ENCODE measurements around the gene POLR1A.

The POLR1A gene

DNA sequence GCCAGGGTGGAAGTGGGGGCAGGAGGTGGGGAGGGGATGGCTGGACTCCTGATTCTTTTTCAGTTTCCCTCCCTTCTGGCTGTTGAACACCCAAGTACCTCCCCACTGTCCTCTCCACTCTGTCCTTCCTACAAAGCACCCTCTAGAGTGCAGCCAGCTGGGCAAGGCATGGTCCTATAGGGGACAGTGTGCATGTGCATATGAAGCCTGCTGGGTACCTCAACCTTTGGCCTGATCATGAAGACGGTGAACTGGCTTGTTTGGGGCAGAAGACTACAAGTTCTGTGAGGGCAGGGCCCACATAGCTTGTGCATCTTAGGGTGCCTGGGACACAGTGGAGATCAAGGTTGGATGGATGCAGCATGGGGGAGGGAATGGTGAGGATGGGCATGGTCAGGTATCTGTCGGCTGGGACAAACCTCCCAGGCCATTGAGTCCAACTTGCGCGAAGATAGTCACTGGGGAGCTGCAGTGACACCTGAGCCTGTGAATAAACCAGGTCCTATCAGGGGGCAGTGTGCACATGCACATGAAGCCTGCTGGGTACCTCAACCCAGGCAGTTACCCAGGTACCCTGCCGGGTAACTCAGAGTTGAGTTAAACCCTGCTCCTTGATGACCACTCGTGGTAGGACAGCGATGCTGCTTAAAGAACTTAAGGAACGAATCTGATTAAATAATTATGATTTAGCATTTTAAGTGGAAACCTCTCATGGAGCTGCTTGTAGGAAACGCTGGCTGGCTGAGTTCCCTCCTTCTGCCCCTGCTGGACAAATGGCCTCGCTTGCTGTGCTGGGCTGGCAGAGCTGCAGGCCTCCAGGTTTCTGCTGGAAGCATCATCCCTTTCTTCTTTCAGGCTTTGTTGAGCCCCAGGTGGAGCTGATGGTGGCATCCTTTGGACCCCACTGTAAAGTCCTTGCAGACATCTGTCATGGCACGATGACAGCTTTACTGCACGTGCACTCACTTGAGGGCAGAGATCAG lies 84.0 kb downstream of the POLR1A start:
- no peak for DNase-seq (ENCODE audit: low spot score)

DNA sequence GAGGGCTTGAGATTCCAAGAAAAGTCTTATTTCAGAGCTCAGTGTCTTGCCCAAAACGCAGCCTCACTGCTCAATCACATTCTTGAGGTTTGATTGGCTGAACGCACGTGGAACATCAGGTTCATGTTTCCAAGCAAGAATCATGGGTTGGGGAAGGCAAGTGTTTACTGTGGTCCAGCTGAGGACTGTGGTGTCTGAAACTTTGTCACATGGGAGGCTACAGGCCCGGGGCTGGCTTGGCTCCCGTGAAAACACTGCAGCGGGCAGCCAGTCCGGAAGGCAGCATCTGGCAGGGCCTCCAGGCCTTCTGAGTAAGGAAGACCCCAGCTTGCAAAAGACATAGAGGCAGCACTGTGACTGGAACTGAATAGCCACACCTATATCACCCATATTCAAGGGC lies 84.7 kb downstream of the POLR1A start:
- no peak for DNase-seq (ENCODE audit: low spot score)

DNA sequence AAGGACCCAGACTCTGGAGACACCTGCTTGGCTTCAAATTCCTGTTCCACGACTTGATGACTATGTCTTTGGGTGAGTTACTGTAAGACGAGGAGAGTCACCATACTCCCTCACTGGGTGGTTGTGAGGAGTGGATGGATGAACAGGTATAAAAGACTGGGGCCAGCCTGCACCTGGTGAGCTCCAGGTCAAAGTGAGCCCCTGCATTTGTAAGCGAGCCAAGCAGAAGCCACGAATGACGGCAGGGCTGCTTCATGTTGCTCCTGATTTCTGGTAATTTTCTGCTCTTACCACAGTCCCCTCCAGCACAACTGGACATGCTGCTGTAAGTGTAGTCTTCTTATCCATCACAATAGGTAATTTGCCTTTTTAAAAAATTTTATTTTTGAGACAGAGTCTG lies 86.6 kb downstream of the POLR1A start:
- no peak for DNase-seq (ENCODE audit: low spot score)

DNA sequence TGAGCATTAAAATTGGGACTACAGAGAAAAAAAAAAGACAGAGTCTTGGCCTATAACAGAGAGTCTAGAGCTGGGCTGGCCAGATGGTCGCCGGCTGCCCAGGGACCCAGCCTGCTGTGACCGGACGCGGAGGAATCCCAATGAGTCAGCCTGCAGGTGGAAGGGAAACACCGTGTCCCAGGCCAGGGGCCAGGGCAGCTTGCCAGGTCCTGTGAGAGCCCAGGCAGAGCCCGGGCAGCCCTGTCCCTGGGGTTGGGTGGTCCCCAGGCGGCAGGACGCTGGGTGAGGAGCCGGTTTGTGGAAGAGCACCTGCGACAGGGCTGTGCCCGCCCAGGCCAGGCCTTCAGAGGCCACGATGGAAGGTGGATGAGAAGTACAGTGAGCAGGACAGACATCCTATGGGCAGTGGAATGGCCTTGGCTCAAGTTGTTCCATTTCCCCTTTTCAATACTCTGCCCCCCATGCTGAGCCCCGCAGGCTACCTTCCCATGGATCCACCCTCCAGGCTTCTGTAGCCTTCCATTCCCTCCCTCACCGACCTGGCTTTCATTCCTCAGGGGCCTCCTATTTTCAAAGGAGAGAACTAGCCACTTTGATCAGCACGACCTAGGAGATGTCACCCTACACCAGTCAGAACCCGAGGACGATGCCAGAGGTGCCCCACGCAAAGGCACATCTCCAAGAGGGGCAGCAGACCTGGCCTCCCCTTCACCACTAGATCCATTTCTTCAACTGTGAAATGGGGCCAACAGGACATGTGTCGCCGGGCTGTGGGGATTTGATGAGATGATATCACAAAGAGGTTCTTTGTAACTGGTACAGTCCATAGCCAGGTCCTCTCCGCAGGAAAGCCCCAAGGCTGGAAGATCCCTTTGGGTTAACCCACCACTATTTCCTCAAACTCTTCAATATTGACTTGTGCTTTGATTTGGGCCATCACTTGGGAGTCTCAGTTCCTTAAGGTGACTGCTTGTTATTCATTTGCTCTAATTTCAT lies 87.5 kb downstream of the POLR1A start:
- no peak for DNase-seq (ENCODE audit: low spot score)

DNA sequence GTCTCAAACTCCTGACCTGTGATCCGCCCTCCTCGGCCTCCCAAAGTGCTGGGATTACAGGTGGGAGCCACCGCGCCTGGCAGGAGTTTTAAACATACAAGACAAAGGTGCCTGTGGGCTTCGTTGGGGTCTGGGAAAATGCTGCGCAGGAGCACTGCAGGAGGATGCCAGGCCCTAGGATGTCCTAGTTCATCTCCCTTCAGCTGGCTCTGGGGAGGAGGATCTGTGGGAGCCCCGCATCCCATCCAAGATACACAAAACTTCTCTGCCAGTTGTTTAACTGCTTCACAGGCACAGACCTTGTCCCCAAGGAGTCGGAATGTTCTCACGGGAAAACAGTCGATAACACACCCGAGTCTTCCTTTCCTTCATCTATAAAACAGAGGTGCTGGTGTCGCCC lies 89.1 kb downstream of the POLR1A start:
- no peak for DNase-seq (ENCODE audit: low spot score)

DNA sequence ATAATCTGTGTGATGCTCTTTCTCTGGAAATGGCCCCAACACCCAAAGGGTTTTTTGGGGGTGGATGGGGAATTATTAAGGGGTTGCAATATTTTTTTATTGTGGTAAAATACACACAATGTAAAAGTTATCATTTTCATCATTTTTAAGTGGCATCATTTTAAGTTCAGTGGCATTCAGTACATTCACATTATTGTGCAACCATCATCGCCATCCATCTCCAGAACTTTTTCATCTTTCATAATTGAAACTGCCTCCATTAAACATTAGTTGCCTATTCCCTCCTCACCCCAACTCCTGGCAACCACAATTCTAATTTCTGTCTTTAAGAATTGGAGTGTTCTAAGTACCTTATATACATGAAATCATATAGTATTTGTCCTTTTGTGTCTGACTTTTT lies 90.0 kb downstream of the POLR1A start:
- DNase-seq (ENCODE audit: low spot score), result no peak

DNA sequence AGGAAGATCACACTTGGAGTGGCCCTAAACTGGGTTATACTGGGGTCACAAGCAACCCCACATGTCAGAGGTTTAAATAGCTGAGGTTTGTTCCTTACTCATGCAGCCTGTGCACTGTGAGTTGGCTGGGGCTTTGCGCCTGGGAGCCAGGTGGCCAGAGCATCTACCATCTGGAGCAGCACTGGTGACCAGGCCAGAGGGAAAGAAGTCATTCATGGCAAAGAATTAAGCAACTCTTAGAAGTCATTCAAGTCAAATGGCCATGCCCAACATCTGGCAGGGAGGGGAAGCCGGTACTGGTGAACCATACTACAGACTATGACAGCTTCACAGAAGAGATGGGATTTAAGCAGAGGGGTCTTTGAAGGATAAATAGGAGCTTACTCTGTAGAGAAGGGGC lies 90.7 kb downstream of the POLR1A start:
- no peak for DNase-seq (ENCODE audit: low spot score)

DNA sequence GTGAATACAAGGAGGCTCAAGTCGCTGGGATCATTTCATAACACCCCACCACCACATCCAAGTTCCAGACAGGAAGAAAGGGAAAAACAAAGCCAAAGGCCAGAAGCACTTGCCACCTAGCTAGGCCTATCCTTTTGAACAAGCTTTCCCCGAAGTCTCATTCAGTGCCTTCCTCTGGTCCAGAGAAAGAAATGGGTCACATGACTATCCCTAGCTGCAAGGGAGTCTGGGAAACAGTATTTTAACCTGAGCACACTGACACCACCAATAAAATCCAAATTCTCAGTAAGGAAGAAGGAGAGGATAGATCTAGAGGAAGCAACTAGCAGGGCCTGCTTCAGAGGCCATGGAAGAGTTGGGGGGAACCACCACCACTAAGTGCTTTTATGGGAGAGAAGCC lies 91.2 kb downstream of the POLR1A start:
- DNase-seq (ENCODE audit: low spot score), result no peak

DNA sequence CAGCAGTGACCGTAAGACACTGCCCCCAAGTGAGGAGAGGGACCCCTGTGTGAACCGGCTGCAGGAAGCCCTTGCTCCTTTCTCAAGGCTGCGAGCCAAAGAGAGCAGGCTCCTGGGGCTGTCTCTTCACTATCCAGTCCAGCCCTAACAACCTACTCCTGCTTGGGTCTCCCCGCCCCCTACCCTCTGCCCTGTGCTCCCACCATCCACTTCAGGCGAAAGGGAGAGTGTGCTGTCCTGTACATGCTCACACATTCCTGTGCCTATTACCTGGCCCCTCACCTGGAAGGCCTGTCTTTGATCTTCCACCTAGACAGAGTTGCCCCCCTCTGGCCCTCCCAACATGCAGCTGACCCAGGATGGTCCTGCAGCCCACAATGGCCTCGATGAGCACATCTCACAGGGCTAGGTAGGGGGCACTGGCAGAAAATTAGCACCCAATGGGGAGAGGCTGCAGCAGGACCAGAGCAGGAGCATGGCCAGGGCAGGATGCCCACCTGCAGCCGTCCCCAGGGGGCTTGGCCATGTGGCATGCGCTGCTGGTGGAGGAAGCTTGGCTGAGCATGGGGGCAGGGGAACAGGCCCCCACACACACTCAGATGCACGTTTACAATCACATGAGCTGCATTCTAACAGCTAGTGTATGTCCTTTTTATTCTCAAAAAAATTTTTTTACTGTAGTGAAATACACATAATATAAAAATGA lies 93.5 kb downstream of the POLR1A start:
- no peak for DNase-seq (ENCODE audit: low spot score)

DNA sequence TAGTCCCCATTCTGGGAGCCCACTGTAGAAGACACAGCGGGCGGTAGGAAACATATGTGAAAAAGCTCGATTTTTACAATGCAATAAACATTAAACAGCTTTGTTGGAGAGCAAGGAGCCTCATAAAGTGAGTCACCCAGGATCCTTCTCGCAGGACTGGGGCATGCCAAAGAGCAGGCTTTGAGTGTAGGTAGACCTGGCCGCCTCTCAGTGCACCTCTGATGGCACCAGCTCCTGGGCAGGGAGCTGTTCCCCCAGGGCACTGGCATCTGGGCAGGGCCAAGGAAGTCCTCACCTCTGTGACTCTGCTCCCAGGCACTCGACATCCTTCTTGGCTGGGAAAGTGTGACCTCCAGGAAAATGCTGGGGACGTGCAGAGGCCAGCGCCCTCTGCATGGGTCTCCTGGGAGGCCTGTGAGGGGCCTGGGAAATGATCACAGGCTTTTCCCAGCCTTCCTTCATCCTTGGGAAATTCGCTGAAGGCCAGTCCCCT lies 94.2 kb downstream of the POLR1A start:
- no peak for DNase-seq (ENCODE audit: low spot score)

DNA sequence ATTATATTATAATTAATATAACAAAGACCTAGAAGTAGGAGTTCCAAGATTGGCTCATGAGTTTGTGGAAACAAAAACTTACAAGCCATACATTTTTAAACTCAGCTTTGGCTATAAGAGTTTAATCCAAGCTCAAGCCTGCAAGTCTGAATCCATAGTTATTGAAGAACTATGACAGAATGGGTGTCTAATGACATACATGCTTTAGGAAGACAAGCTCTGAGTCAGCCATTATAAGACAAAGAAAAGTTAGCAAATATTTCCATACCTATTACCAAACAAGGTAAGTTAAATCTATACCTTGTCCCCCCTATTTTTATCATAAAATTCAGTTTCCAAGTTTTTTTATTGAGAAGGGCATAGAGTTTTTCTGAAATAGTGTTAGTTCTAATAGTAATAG lies 95.6 kb downstream of the POLR1A start:
- DNase-seq (ENCODE audit: low spot score), result no peak

DNA sequence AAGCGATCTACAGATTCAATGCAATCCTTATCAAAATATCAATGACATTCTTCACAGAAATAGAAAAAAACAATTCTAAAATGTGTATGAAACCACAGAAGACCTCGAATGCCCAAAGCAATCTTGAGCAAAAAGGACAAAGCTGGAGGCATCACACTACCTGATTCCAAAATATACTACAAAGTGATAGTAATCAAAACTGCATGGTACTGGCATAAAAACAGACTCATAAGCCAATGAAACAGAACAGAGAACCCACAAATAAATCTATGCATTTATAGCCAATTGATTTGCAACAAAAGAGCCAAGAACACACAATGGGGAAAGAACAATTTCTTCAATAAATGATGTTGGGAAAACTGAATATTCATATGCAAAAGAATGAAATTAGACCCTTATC lies 99.2 kb downstream of the POLR1A start:
- no peak for DNase-seq (ENCODE audit: low spot score)

DNA sequence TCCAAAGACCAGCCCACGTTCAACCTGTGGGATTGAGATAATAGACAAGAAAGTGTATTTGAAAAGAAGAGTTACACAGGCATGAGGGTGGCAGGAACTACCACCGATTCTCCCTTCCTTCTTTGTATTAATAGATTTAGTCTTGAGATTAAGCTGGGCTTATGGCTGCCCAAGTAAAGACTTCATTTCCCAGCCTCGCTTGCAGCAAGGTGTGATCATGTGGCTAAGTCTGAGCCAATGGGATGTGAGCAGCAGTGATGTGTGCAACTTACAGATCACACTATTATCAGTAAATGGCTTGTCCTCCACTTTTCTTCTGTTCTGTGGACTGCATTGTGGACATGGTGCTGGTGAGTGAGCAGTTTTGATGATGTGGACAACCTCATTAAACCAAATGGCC lies 101.7 kb downstream of the POLR1A start:
- no peak for DNase-seq (ENCODE audit: low spot score)

DNA sequence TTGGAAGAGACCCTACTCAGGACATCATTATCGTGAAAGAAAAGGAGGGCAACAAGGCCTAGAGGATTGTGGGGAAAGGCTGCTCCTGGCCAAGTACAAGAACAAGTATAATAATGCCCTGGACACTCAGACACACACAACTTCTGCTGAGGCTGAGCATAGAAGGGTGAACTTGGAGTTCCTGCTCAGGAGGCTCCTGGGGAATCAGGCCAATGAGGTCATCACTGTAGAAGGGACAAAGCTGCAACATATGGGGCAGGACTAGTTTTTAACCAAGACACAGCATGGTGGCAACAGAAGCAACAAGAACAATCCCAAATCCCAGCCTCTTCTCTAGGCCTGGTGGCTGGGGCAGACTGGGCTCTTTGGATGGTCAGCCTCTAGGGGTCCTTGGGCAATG lies 102.6 kb downstream of the POLR1A start:
- no peak for DNase-seq (ENCODE audit: low spot score)

DNA sequence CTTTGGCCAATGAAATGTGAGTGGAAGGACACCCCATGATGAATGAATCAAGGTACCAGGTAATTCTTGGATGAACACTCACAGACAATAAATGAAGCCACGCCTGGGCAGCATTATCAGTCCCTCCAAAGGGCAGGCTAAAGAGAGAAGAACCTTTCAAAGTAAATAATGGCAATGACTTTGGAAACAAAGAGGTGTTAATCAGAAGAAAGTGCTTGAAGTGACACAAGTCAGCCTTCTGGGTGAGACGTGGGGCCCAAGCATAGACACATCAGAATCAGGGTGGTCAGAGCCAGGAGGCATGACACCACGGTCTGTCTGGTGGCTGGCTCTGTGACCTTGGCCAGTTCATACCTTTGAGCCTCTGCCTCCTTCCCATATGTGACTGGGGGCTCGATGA lies 103.3 kb downstream of the POLR1A start:
- no peak for DNase-seq (ENCODE audit: low spot score)

DNA sequence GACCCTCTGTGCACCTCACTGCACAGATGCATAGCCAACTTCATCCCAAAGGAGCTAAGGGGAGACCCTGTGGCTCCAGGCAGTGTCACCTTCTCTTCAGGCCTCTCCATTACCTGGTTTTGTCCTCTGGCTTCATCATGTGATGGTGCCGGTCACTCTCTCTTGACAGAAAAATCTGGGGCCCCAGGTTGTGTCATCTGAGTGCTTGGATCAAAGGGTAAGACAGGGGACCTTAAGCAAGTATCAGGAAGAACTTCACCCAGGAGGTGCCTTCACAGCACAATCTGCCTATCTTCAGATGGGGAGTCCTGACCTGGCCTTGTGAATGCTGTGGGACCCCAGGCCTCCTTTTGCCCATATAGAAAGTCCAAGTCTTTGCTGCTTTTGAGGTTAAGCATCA lies 104.4 kb downstream of the POLR1A start:
- DNase-seq (ENCODE audit: low spot score), result no peak

DNA sequence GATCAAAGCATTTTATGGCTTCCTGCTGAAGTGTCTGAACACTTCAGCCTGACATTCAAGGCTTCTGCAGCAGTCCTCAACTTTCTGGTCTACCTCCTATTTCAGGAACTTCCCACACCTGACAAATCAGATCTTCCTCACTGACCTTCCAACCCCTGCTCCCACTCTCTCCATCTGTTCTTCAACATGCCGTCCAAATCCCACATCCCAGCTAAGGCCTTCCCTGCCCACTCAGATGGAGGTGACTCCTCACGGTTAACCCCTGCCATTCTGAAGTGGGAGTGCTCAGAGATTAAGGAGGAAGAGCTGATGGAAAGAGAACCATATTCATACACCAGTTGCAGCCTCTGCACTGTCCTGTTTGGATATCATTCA lies 104.8 kb downstream of the POLR1A start:
- DNase-seq (ENCODE audit: low spot score), result no peak

DNA sequence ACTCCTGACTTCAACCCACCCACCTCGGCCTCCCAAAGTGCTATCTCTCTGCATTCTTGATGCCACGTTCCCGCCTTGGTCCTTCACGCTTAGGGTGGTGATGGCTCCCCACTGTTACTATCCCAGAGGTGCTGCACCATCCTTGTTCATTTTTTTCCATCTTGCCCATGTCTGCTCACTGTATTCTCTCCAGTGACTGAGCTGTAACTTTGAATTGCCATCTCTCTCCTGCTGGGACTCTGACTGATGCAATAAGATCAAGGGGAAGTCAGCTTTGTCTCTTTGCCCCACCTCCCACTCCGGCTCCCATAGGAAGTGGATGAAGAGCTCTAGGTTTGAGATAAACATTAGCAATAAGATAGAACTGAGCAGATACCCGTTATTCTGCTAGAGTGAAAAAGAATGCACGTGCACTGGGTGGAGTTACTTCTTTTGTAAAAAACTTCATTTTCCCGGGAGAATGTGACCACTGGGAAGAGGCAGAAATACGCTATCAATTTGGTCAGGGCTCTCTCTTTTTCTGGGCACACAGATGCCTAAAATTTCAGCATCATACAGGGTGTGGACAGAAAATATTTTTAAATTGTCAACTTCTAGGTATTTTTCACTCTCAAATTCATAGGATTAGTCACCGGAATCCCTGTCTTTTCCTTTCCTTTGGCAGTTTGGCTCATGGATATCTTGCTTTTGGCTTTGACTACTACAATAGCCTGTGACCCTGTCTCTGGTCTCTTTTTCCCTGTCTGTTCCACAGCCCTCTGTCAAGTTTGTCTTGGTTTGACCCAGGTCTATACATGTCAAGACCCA lies 105.4 kb downstream of the POLR1A start:
- DNase-seq (ENCODE audit: low spot score), result no peak

DNA sequence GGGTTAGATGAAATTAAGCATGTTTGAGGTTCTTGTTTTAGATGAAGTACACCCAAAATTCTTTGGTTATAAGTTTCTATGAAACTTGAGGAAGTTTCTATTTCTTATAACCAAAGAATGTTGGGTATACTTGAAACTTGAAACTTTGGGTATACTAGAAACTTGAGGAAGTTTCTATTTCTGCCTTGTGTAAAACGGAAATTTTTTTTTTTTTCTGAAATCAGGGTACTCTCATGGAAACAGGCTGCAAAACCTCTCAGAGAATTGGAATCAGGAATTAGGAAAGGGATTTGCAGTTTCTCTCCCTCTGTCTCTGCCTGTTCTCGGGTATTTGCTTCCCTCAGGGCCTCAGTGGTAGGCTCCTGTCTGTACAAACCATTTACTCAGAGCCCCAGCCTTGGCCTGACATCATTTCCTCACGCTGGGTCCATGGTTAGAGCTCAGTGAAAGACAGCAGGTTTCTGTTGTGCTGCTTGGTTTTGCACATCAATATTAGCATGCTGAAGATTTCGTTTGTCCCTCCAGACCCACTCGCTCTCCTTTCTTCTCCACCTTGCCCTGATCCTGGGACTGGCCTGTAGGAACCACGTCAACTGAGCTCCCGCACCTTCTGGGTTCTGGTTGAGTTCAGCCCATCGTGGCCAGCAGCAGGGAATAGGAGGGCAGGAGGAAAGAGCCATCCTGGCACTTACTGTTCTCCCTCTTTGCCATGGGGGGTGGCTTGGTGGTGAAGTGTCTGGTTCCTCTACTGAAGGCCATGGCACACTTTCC lies 106.4 kb downstream of the POLR1A start:
- no peak for DNase-seq (ENCODE audit: low spot score)

All from RKO (cell line).